ENCODE data around the gene C5orf24.
"Not testable (repeated sequence)": the region's sequence is repeated elsewhere in the genome, so short reads cannot be mapped to it uniquely, and the experiment has no call there.

C5orf24 gene
- long read RNA-seq, donor 1, full-length matches to known transcripts: 26 of 26 reads
- long read RNA-seq, donor 1, partial matches to known transcripts: 0 of 26 reads
- long read RNA-seq, donor 1, other reads (novel, unspliced or antisense): 0 of 26 reads
- long read RNA-seq, donor 2, full-length matches to known transcripts: 24 of 24 reads
- long read RNA-seq, donor 2, partial matches to known transcripts: 0 of 24 reads
- long read RNA-seq, donor 2, other reads (novel, unspliced or antisense): 0 of 24 reads
- long read RNA-seq, donor 3, full-length matches to known transcripts: 20 of 20 reads
- long read RNA-seq, donor 3, partial matches to known transcripts: 0 of 20 reads
- long read RNA-seq, donor 3, other reads (novel, unspliced or antisense): 0 of 20 reads
- long read RNA-seq, donor 4, full-length matches to known transcripts: 41 of 41 reads
- long read RNA-seq, donor 4, partial matches to known transcripts: 0 of 41 reads
- long read RNA-seq, donor 4, other reads (novel, unspliced or antisense): 0 of 41 reads
- long read RNA-seq, donor 5, full-length matches to known transcripts: 40 of 40 reads
- long read RNA-seq, donor 5, partial matches to known transcripts: 0 of 40 reads
- long read RNA-seq, donor 5, other reads (novel, unspliced or antisense): 0 of 40 reads
- long read RNA-seq, donor 6, full-length matches to known transcripts: 39 of 39 reads
- long read RNA-seq, donor 6, partial matches to known transcripts: 0 of 39 reads
- long read RNA-seq, donor 6, other reads (novel, unspliced or antisense): 0 of 39 reads
- long read RNA-seq, donor 7, full-length matches to known transcripts: 66 of 66 reads
- long read RNA-seq, donor 7, partial matches to known transcripts: 0 of 66 reads
- long read RNA-seq, donor 7, other reads (novel, unspliced or antisense): 0 of 66 reads
- long read RNA-seq, donor 8, full-length matches to known transcripts: 35 of 35 reads
- long read RNA-seq, donor 8, partial matches to known transcripts: 0 of 35 reads
- long read RNA-seq, donor 8, other reads (novel, unspliced or antisense): 0 of 35 reads

GRCh38 chr5:134845852-134846640, at the start of gene C5orf24:
C5orf24 (plus strand) TSS chr5:134845968; CDS start chr5:134854901, 8,933 bp downstream.
- DNase-seq: peak; percentile 98

GRCh38 chr5:134798468-134798867, 47.3 kb upstream of the C5orf24 start:
- DNase-seq: no peak

GRCh38 chr5:134803821-134804220, 41.9 kb upstream of the C5orf24 start:
- DNase-seq: no peak

GRCh38 chr5:134813407-134813806, 32.4 kb upstream of the C5orf24 start:
- no peak for DNase-seq

GRCh38 chr5:134813827-134814226, 31.9 kb upstream of the C5orf24 start:
- DNase-seq: no peak

- DNase-seq: no peak
Observed at GRCh38 chr5:134817006-134817405, 28.8 kb upstream of the C5orf24 start.

- no peak for DNase-seq
Observed at GRCh38 chr5:134818776-134819175, 27.0 kb upstream of the C5orf24 start.

- DNase-seq: no peak
Observed at GRCh38 chr5:134819407-134819963, 26.3 kb upstream of the C5orf24 start.

GRCh38 chr5:134821841-134822240, 23.9 kb upstream of the C5orf24 start:
- no peak for DNase-seq

- DNase-seq: no peak
Observed at GRCh38 chr5:134824681-134825080, 21.1 kb upstream of the C5orf24 start.

GRCh38 chr5:134825212-134825611, 20.6 kb upstream of the C5orf24 start:
- no peak for DNase-seq

- no peak for DNase-seq
Observed at GRCh38 chr5:134833340-134834032, 12.3 kb upstream of the C5orf24 start.

GRCh38 chr5:134835623-134836022, 10.1 kb upstream of the C5orf24 start:
- DNase-seq: no peak

GRCh38 chr5:134837530-134838181, 8.1 kb upstream of the C5orf24 start:
- DNase-seq: no peak

- not testable (repeated sequence) for DNase-seq
Observed at GRCh38 chr5:134838361-134838760, 7.4 kb upstream of the C5orf24 start.

GRCh38 chr5:134840811-134841210, 5.0 kb upstream of the C5orf24 start:
- DNase-seq: no peak

GRCh38 chr5:134844252-134844651, 1.5 kb upstream of the C5orf24 start:
- DNase-seq: no peak

GRCh38 chr5:134845335-134845851, 375 bp upstream of the C5orf24 start:
- peak; percentile 13 for DNase-seq

- no peak for DNase-seq
Observed at GRCh38 chr5:134846641-134846960, 833 bp downstream of the C5orf24 start.

- not testable (repeated sequence) for DNase-seq
Observed at GRCh38 chr5:134849434-134849933, 3.7 kb downstream of the C5orf24 start.

All from right kidney (tissue), 9 donors.